Measurements from ENCODE around the gene CIAO3.

DNA sequence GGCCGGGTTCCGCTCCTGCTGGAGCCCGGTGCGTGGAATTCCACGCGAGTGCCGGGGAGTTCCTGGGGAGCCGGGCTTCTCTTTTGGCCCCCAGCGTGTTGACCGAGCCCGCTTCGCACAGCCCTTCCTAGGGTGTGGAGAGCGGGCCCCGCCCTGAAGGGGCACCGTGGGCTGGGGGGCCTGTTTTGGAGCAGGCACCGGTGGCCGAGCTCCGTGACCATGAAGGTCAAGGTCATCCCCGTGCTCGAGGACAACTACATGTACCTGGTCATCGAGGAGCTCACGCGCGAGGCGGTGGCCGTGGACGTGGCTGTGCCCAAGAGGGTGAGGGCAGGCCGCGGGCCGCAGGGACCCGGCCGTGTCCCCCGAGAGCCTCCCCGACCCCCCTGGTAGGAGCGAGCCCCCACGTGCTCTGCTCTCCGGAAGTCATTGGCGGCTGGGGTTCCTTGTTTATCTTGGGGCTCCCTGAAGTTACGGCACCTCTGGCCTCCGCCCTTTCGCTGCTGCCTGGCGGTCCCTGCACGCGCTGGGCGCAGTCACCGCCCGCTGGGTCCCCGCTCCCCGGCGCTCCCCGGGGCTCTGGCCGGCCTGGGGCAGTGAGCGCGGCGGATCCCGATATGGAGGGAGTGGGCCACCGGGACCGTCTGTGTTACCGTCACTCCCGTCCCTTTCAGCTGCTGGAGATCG is 13.4 kb downstream of the CIAO3 start:
- TF ChIP-seq POLR2A (IDR thresholded peaks at IDR 0.05; ENCODE audit: low read length) (no peak), GATA1 (IDR thresholded peaks at IDR 0.05; ENCODE audit: low read depth, low read length) (no peak)
